ENCODE data around the gene PKNOX2.

The PKNOX2 gene

GRCh38 chr11:125164422-125165110, at the start of gene PKNOX2:
TSS of gene PKNOX2 (plus strand) at chr11:125164751. CDS start at chr11:125351306, 186,555 bp downstream.
- peak; percentile 42 for DNase-seq (ENCODE audit: low spot score)

GRCh38 chr11:125117429-125117828, 47.1 kb upstream of the PKNOX2 start:
- DNase-seq (ENCODE audit: low spot score) = no peak

DNA sequence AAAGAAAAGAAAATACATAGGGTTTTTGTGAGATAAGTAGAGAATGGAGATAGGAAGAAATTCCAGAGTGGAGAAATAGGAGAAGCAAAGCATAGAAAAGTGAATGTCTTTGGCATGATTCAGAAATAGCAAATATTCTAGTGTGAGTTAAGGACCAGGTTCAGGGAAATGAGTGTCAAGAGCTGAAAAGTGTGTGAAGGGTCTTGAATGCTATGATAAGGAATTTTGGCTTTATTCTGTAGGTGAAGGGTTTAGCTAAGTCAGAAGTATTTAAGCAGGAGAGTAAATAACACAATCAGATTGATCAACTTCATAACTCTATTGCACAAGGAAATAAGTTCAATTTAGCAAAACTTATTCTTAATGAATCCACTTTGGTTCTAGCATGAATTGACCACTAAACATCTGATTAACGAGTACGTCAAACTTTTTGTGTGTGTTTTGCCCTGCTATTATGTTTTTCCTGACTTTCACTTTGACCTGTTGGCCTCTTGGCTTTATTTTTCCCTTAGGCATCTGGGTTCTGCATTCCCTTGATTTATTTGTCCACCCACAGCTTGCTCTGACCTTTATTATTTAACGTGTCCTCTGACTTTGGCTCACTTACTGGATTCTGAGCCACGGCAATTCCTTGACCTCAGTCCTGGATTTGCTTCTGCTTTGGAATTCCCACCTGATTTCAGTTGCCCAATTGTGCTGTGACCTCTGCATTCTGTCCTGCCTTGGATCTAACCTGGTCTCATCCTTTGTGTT, 41.2 kb upstream of the PKNOX2 start:
- DNase-seq (ENCODE audit: low spot score) = no peak

- peak; percentile 31 for DNase-seq (ENCODE audit: low spot score)
Measured at GRCh38 chr11:125123947-125124617, 40.5 kb upstream of the PKNOX2 start.

DNA sequence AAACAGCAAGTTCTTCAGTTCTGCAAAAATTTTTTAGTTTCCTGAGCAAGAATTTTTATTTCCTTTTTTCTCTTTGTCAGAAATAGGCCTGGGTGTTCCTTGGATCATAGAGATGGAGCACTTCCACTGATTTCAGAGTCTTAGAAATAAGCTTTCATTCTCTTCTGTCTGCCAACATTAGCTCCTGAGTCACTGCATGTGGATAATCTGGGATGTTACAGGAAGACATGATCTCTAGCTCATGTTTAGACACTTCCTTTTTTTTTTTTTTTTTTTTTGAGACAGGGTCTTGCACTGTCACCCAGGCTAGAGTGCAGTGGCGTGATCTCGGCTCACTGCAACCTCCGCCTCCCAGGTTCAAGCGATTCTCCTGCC, 39.9 kb upstream of the PKNOX2 start:
- DNase-seq (ENCODE audit: low spot score) = no peak

- no peak for DNase-seq (ENCODE audit: low spot score)
Measured at GRCh38 chr11:125128450-125128849, 36.1 kb upstream of the PKNOX2 start.

DNA sequence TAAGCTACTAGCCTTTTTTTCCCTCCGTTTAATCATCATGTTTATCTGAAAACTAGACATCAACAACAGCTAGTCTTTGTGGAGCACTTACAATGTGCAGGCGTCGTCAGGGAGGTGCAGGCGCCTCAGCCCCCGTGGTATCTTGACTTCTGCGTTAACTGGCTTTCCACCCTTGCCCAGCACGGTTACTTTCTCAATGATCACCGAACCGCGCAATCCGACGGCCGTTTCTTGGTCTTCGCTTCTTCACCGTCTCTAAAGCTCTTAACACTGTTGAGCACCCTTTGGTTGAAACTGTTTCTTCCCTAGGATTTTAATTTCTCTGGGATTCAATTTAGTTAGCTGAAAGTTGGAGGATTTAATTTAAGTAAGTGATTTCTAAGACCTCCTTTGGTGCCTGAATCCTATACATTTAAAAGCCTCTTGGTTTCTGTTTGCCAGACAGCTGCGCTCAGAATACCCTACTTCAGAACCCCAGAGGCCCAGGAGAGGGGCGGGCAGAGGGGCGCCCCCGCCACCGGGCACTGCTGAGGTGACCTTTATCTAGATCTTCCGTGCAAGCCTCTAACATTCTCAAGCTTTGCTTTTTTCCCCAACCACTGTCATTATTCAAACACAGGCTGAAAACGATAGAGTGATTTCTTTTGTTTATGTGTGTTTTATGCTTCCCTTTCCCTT, 35.1 kb upstream of the PKNOX2 start:
- DNase-seq (ENCODE audit: low spot score) = no peak

- no peak for DNase-seq (ENCODE audit: low spot score)
Measured at GRCh38 chr11:125132071-125132470, 32.5 kb upstream of the PKNOX2 start.

- DNase-seq (ENCODE audit: low spot score) = no peak
Measured at GRCh38 chr11:125132596-125132995, 32.0 kb upstream of the PKNOX2 start.

DNA sequence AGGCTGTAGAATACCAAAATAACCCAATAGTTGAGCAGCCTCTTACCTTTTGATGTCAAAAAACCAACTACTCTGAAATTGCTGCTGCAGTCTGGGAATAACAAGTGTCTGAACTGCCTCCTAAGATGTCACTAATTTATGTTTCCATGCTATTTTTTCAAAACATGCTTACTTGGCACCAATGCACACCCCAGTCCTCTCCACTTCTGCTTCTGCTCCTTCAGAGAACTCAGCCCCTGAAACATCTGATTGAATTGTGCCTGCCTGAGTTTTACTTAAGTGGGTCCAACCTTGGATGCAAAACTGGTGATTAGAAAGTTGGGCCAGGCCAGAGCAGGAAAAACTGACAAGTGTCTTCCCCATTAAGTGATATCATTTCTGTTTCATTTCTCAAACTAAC, 28.6 kb upstream of the PKNOX2 start:
- no peak for DNase-seq (ENCODE audit: low spot score)

DNA sequence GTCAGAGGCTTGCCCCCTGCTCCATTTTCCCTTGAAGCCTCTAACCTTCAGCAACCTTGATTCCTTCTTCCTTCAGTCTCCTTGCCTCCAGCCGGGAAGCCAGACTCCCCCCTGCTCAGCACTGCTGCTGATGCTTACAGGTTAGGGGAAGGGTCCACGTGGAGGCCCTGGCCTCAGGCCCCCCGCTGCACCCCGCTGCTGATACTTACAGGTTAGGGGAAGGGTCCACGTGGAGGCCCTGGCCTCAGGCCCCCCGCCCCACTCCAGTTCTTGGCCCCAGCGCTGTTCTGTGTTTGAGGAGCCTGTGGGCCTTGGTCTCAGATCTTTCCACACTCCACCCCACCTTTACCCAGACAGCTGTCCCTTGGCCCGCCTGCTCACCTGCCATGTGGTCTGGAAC, 25.6 kb upstream of the PKNOX2 start:
- no peak for DNase-seq (ENCODE audit: low spot score)

DNA sequence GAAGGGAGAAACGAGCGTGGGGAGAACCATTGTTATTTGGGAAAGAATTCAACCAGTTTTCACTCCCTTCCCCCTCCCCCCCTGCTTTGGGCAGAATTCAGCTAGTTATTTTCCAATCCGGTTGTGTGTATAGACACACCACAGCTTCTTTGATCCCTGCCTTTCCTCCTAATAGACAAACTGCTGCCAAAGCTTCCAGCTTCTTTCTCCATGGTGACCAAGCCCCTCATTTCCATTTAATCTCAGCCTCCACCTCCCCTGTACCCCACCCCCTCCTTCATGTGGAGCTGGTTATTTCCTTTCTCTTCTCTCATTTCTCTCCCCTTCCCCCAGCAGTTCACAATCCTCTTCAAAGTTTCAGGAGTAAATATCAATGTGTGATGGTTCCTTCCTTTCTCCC, 24.8 kb upstream of the PKNOX2 start:
- DNase-seq (ENCODE audit: low spot score) = no peak

GRCh38 chr11:125140233-125140632, 24.3 kb upstream of the PKNOX2 start:
- no peak for DNase-seq (ENCODE audit: low spot score)

GRCh38 chr11:125141178-125141577, 23.4 kb upstream of the PKNOX2 start:
- no peak for DNase-seq (ENCODE audit: low spot score)

GRCh38 chr11:125141686-125142535, 22.6 kb upstream of the PKNOX2 start:
- DNase-seq (ENCODE audit: low spot score) = peak; percentile 42

- DNase-seq (ENCODE audit: low spot score) = no peak
Measured at GRCh38 chr11:125146232-125146631, 18.3 kb upstream of the PKNOX2 start.

GRCh38 chr11:125147280-125147679, 17.3 kb upstream of the PKNOX2 start:
- no peak for DNase-seq (ENCODE audit: low spot score)

- no peak for DNase-seq (ENCODE audit: low spot score)
Measured at GRCh38 chr11:125148011-125148410, 16.5 kb upstream of the PKNOX2 start.

GRCh38 chr11:125148743-125149142, 15.8 kb upstream of the PKNOX2 start:
- no peak for DNase-seq (ENCODE audit: low spot score)

- no peak for DNase-seq (ENCODE audit: low spot score)
Measured at GRCh38 chr11:125153837-125154236, 10.7 kb upstream of the PKNOX2 start.

- DNase-seq (ENCODE audit: low spot score) = no peak
Measured at GRCh38 chr11:125154378-125155099, 10.0 kb upstream of the PKNOX2 start.

Measured in CD4-positive, alpha-beta T cell treated with Interleukin-6 at 100 ng/mL for 8 hours (primary cell).